Central memory CD8-positive, alpha-beta T cell (primary cell): ENCODE results near the gene BACH2.
"Not testable (repeated sequence)": the region's sequence is repeated elsewhere in the genome, so short reads cannot be mapped to it uniquely, and the experiment has no call there.

ENCODE experiments used
- ATAC-seq: fragments of 150-1000 bp; cut with Tn5 transposase; replicated peaks from 2 replicates; pipeline ENCODE4 v1.10.0; 2022; ENCODE audit warnings: mild to moderate bottlenecking, moderate FRiP score, moderate number of reproducible peaks; ENCODE audit not compliant: poor library complexity, severe bottlenecking; ENCODE audit errors: extremely low read depth
- DNase-seq, 2 donors: peaks; one replicate each; pipeline ENCODE4 v3.0.0; 2021; ENCODE audit warnings: low spot score in 2 of 2
- H3K27ac Mint-ChIP-seq: one replicate; pipeline ENCODE4 v1.8.0; 2022; ENCODE audit warnings: low read depth, mild to moderate bottlenecking, moderate library complexity, mixed read lengths
- H3K27me3 Mint-ChIP-seq: one replicate; pipeline ENCODE4 v1.8.0; 2022; ENCODE audit warnings: mixed read lengths
- H3K36me3 Mint-ChIP-seq: one replicate; pipeline ENCODE4 v1.8.0; 2022; ENCODE audit warnings: mild to moderate bottlenecking, moderate library complexity, mixed read lengths; ENCODE audit not compliant: insufficient read depth
- H3K4me1 Mint-ChIP-seq: one replicate; pipeline ENCODE4 v1.8.0; 2022; ENCODE audit warnings: mixed read lengths
- H3K4me3 Mint-ChIP-seq: one replicate; pipeline ENCODE4 v1.8.0; 2022; ENCODE audit warnings: mild to moderate bottlenecking, moderate library complexity, mixed read lengths
- H3K9me3 Mint-ChIP-seq: one replicate; pipeline ENCODE4 v1.8.0; 2022; ENCODE audit warnings: mixed read lengths

The BACH2 gene

DNA sequence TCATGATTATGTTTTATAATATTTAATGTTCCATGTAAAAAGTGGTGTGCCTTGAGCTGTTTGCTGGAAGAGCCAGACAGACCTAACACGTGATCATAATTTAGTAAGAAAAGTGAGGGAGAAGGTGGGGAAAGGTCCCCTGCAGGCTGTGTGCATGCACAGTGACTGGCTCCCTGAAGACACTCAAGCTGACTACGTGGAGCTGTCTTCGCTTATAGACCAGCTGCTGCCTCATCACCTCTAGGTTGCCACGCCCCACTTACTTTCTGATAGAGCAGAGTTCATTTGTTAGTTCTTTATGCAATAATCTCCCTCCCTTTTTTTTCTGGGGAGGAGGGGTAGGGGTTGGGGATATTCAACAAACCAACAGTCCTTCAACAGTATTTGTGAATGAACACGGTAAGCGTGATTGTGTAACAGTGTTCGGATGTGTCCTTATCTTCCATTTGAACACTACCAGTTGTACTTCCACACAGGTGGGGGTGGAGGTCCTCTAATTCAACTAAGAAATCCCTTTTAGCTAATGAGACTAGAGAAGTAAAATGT is 157.3 kb downstream of the BACH2 start:
- no peak for ATAC-seq
- peaks cover 2% of the 10 kb centered on the region for H3K36me3 Mint-ChIP-seq

DNA sequence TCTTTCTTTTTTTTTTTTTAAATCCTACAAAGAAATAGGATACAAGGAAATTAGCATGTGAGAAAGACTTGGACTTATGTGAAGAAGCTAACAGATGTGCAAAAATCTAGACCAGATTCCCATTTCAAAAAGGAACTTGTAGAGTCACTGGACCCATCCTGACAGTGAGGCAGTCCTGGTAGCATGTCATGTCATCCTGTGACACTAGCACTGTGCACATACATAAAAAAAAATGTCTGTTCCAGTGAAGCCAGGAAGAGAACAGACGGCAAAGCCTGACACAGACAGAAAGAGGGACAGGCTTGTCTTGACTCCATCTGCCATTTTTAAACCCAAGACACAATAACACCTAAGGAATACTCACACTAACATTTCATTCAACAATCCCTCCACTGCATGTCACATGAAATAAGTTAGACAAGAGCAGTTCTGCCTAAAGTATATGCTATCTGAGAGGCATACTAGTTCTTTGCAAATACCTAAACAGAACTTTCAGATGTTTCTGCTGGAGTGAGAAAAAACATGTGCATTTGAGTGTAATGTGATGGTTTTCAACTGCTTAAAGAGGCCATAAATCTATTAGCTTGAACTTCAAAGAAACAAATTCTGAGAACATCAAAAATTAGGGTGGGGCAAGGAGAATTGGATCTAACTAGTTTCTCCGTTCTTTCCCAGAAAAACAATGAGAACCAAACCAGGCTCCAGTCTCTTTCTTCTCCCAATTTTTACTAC is 159.6 kb downstream of the BACH2 start:
- no peak for DNase-seq
- Mint-ChIP-seq H3K27me3 (no peaks in the 10 kb centered on the region), H3K9me3 (no peaks in the 10 kb centered on the region), H3K4me3 (no peak overlapping the region), H3K36me3 (no peaks in the 10 kb centered on the region), H3K4me1 (peaks cover 6% of the 10 kb centered on the region), H3K27ac (no peak overlapping the region)
- no peak for ATAC-seq

More for the DNA sequence above, 157.3 kb downstream of the BACH2 start:
- Mint-ChIP-seq H3K27me3 (peaks cover under 1% of the 10 kb centered on the region), H3K9me3 (no peaks in the 10 kb centered on the region), H3K4me3 (no peak overlapping the region), H3K4me1 (no peaks in the 10 kb centered on the region), H3K27ac (no peak overlapping the region)
- no peak for DNase-seq

DNA sequence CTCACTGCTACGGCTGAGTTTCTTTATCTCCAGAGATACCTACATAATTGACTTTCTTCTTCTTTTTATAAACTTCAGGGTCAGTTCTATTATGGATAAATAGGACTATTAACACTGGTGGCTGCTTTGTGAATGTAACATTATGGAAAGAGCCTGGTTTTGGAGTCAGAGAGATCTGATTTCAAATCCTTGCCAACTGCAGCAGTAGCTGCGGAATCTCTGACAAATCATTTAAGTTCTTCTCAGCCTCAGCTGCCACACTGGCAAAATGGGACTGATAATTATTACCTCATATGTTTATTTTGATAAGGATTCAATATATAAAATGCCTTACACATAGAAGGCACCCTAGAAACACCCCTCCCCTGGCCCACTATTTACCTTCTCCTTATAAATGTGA is 160.5 kb downstream of the BACH2 start:
- H3K4me3 Mint-ChIP-seq = no peak overlapping the region
- DNase-seq (no peak), ATAC-seq (no peak)
- peaks cover 6% of the 10 kb centered on the region for H3K4me1 Mint-ChIP-seq
- H3K9me3 Mint-ChIP-seq = no peaks in the 10 kb centered on the region
- H3K27me3 Mint-ChIP-seq = no peaks in the 10 kb centered on the region
- no peaks in the 10 kb centered on the region for H3K36me3 Mint-ChIP-seq
- H3K27ac Mint-ChIP-seq = no peak overlapping the region

DNA sequence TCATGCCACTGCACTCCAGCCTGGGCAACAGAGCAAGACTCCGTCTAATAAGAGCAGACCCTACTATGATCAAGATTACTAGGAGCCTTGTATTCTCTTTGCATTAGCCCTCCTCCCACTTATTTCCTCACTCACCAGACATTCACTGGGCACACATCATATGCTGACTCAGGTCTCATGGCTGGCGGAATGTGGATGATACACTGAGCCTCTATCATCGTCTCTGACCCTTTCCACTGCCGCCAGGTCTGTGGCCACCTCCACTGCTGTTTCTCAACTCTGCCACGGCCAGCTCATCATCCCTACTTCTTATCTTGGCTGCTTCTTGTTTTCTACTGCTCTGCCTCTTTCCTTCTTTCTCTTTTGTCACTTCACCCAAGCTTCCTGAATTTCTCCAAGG is 161.0 kb downstream of the BACH2 start:
- no peaks in the 10 kb centered on the region for H3K27me3 Mint-ChIP-seq
- DNase-seq (no peak), ATAC-seq (no peak)
- H3K27ac Mint-ChIP-seq = no peak overlapping the region
- H3K36me3 Mint-ChIP-seq = no peaks in the 10 kb centered on the region
- peaks cover 6% of the 10 kb centered on the region for H3K4me1 Mint-ChIP-seq
- H3K9me3 Mint-ChIP-seq = no peaks in the 10 kb centered on the region
- no peak overlapping the region for H3K4me3 Mint-ChIP-seq

DNA sequence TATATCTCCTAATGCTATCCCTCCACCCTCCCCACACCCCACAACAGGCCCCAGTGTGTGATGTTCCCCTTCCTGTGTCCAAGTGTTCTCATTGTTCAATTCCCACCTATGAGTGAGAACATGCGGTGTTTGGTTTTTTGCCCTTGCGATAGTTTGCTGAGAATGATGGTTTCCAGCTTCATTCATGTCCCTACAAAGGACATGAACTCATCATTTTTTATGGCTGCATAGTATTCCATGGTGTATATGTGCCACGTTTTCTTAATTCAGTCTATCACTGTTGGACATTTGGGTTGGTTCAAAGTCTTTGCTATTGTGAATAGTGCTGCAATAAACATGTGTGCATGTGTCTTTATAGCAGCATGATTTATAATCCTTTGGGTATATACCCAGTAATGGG is 163.0 kb downstream of the BACH2 start:
- not testable (repeated sequence) for ATAC-seq, H3K4me1 Mint-ChIP-seq, H3K4me3 Mint-ChIP-seq, DNase-seq, H3K9me3 Mint-ChIP-seq, H3K36me3 Mint-ChIP-seq, H3K27ac Mint-ChIP-seq, H3K27me3 Mint-ChIP-seq

DNA sequence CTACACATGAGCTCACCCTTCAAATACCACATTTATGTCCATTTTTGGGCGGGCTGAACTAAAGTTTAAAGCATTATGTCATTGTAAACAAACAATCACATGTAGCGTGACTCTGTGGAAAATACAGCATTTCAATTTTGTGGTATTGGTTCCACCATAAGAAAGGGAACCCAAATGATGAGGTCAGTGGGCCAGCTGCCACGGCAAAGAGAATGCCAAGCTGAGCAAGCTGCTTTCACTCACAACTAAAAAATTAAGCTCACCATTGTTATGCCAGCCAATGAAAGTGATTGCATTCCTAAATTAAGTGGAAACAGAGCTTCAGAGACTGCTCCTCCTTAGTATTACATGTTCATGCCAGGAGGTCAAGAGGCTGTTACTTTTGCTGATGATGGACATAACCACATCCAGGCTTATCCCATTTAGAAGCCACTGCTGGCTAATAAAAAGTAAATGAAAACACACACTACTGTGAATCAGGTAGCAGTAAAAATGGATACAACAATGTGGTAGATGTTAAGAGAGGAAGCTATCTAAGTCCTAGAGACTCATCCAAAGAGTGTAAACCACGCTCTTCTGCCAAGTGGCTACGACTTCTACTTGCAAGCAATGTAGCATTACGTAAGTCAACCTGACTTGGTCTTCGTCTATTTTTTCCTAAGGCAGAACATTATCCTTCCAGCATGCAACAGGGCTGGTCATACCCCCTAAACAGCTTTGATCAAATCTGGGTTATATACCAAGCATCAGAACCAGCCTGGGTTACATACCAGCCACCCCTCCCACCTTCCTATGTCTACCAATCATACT is 164.8 kb downstream of the BACH2 start:
- H3K27me3 Mint-ChIP-seq = no peaks in the 10 kb centered on the region
- no peak overlapping the region for H3K27ac Mint-ChIP-seq
- peaks cover 6% of the 10 kb centered on the region for H3K4me1 Mint-ChIP-seq
- ATAC-seq (no peak), DNase-seq (no peak)
- no peaks in the 10 kb centered on the region for H3K36me3 Mint-ChIP-seq
- H3K4me3 Mint-ChIP-seq = no peak overlapping the region
- no peaks in the 10 kb centered on the region for H3K9me3 Mint-ChIP-seq

DNA sequence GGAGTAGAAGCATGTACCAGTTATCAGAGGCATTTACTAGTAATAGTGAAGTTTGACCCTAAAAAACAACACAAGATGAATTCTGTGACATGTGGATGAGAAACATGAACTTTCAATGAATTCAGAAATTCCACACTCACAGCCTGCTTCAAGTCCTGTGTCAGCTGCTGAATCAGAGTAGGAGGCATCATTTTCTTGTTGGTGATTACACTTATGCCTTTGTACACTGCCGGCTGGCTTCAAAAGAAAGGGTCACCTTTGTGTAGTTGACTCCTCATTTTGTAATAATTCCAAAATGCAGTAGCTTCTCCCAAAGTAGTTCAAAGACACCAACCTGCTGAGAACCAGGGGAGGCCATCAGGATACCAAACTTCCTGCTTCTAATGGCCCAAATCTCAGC is 165.5 kb downstream of the BACH2 start:
- Mint-ChIP-seq H3K27me3 (no peaks in the 10 kb centered on the region), H3K4me3 (no peak overlapping the region), H3K4me1 (peaks cover 6% of the 10 kb centered on the region), H3K36me3 (no peaks in the 10 kb centered on the region), H3K27ac (no peak overlapping the region), H3K9me3 (no peaks in the 10 kb centered on the region)
- no peak for ATAC-seq
- no peak for DNase-seq

DNA sequence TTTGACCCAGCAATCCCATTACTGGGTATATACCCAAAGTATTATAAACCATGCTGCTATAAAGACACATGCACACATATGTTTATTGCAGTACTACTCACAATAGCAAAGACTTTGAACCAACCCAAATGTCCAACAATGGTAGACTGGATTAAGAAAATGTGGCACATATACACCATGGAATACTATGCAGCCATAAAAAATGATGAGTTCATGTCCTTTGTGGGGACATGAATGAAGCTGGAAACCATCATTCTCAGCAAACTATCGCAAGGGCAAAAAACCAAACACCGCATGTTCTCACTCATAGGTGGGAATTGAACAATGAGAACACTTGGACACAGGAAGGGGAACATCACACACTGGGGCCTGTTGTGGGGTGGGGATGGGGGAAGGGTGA is 168.0 kb downstream of the BACH2 start:
- not testable (repeated sequence) for H3K9me3 Mint-ChIP-seq, DNase-seq, H3K36me3 Mint-ChIP-seq, H3K27me3 Mint-ChIP-seq, H3K4me3 Mint-ChIP-seq, H3K4me1 Mint-ChIP-seq, H3K27ac Mint-ChIP-seq, ATAC-seq

DNA sequence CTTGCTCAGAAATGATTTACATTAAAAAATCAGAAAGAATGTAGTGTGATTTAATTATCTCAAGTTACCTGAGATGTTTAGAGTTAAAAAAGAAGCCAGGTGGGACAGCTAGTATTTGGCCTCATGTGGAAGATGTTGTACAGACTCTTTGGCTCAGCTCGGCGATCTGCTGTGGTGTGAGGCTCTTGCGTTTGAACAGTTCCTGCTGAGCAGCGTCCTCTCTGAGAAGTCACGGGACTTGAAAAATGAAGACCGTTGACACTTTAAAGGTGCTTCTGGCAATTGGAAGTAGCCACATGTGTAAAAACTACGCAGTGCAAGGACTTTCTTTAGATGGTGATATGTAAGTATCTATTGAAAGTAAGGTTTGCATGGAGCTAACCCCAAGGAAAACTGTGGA is 169.0 kb downstream of the BACH2 start:
- Mint-ChIP-seq H3K36me3 (peaks cover 4% of the 10 kb centered on the region), H3K9me3 (no peaks in the 10 kb centered on the region), H3K27me3 (no peaks in the 10 kb centered on the region), H3K4me3 (no peak overlapping the region), H3K4me1 (peaks cover 6% of the 10 kb centered on the region), H3K27ac (no peak overlapping the region)
- ATAC-seq = no peak
- DNase-seq = no peak

DNA sequence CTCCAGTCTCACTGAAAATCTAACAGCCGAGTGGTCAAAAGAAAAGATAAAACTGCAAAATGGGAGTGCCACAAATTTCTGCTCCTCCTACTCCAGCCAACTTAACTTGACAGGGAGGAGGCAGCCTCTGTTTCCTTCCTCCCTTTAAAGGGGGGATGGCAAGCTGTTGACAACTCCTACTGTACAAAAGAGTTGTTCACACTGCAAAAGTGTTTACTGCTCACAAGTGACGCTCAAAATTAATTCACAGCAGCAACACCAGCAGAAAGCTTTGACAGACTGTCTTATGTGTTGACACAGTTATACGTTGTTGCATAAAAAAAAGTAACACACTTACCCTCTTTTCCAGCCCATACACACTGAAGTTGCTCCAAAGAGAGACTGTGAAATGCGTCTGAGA is 169.8 kb downstream of the BACH2 start:
- Mint-ChIP-seq H3K27ac (no peak overlapping the region), H3K4me1 (peaks cover 4% of the 10 kb centered on the region), H3K9me3 (no peaks in the 10 kb centered on the region), H3K36me3 (peaks cover 4% of the 10 kb centered on the region), H3K27me3 (no peaks in the 10 kb centered on the region), H3K4me3 (no peak overlapping the region)
- ATAC-seq (no peak), DNase-seq (no peak)

DNA sequence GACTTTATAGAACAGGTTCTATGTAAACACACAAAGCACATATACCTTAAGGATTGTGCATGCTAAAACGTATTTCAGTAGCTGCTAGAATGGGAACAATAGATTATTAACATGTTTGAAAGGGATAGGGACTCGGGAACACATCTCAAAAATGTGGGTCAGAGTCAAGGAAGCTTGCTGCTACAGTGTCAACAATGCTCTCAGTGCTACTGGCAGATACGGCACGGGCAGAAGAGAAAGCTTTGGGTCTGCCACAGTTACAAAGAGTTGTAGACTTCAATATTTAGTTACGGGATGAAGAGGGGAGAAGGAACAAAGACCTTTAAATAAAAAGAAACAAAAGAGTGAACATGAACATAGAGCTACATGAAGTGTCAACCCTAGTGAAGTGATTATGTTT is 170.5 kb downstream of the BACH2 start:
- DNase-seq (no peak), ATAC-seq (no peak)
- Mint-ChIP-seq H3K27ac (no peak overlapping the region), H3K27me3 (no peaks in the 10 kb centered on the region), H3K4me1 (peaks cover 4% of the 10 kb centered on the region), H3K4me3 (no peak overlapping the region), H3K36me3 (peaks cover 4% of the 10 kb centered on the region), H3K9me3 (no peaks in the 10 kb centered on the region)

DNA sequence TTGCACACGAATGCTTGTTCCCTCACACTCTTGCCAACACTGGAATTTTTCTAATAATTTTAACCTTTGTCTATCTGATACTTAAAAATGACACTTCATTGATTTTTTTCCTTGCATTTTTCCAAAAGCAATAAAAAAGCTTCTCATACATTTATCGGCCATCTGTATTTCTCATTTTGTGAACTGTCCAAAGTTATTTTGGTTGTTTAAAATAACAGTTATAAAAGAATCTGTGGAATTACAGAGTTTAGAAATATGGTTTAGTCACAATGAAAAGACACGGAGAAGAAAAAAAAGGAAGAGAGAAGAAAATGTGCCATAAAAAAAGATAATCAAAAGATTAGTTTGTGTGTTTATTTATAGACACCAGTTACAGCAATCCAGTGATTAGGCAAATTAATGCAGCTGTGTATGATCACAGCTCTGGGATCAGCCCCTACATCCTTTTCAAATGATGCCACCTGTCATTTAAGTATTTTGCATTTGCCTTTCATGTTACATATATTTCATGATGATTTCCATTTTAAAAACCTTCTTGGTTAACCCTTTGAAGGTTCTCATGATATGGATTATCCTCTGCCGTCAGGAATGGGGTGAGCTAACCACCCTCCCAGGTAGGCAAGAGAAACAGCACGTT is 171.7 kb downstream of the BACH2 start:
- H3K27me3 Mint-ChIP-seq = no peaks in the 10 kb centered on the region
- DNase-seq = no peak
- no peak for ATAC-seq
- no peak overlapping the region for H3K4me3 Mint-ChIP-seq
- no peaks in the 10 kb centered on the region for H3K9me3 Mint-ChIP-seq
- H3K4me1 Mint-ChIP-seq = peaks cover 4% of the 10 kb centered on the region
- no peak overlapping the region for H3K27ac Mint-ChIP-seq
- H3K36me3 Mint-ChIP-seq = peaks cover 4% of the 10 kb centered on the region
